ENCODE data around the gene FXYD6.
"Not testable (repeated sequence)": the region's sequence is repeated elsewhere in the genome, so short reads cannot be mapped to it uniquely, and the experiment has no call there.

The FXYD6 gene

DNA sequence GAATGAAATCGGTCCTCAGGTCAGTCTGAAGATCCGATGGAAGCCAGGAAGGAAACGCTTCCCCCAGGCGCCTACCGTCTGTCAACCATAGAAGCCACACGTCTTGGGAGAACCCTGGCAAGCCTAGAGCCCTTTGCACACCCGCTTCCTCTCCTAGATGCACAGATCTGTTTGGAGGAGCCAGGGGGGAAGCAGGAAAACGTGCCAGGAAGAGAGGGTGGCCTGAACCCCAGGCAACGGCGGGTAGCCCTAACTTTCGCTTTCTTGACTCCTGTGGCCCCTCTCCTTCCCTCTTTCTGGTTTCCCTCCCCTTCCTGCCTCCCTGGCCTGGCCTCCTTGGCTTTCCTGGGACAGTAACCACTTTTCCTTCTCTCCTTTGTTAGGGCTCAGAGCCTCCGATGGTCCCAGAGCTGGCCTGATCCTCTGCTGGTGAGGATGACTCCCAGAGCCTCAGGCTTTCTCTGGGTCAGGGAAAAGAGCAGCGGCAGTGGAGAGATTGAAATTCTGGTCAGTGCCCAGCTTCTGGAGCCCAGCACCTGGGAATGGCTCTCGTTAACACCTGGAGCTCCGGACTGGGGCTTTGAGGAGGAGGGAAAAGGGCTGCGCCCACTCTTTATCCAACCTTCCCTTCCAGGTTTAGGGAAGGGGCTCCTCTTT is 2.1 kb downstream of the FXYD6 start:
- TF ChIP-seq POLR2A (IDR thresholded peaks at IDR 0.05; ENCODE audit: low read length) (no peak), GATA1 (IDR thresholded peaks at IDR 0.05; ENCODE audit: low read depth, low read length) (no peak)
- no peak for DNase-seq

DNA sequence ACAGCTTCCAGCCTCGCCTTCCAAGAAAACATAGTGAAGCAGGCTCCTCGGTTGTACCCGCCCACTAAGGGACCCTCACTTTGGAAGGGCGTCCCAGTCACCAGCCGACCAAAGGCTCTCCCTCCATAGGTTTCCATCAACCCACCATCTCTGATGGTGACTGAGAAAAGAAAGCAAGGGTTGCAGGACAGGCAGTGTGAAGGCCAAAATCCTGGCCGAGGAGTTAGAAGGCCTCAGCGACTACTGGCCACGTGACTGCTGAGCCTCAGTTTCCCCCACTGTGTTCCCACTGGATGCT is 2.7 kb downstream of the FXYD6 start:
- TF ChIP-seq POLR2A (IDR thresholded peaks at IDR 0.05; ENCODE audit: low read length), result no peak
- TF ChIP-seq GATA1 (IDR thresholded peaks at IDR 0.05; ENCODE audit: low read depth, low read length), result no peak
- no peak for DNase-seq

DNA sequence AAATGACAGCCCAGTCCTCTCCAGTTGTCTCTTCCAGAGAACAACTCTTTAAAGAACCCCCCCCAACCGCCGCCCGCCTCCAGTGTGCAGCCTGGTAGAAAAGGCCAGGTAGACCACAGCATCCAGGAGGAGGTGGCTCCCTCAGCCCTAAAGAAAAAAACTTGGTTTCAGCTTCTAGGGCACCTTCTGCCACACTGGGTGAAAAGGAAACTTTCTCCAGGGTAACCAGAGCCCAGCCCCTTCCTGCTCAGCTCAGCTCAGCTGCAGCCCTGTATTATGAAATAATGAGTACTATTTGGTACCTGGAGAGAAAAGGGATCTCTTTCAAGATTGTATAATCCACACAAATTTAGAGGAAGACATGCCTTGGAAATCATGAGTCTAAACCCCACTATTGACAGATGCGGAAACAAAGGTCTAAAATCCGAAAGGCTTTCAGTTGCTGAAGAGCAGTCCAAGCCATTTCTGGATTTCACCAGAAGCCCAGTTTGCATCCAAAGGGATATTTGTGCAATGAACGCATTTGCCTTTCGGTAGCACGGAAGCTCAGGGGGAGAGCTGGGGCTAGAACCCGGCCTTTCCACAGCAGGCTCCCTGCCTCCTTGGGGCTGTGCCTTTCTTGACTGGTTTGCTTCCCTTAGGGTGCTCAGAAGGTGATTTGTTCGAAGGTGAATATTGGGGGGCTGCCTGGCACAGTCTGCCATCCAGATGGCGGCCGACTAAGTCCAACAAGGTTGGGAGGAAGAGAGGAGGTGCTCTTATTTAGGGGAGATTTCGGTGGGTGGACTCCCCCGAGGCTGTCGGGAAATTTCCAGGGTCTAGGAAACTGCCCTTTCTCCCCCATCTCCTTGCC is 3.3 kb downstream of the FXYD6 start:
- TF ChIP-seq POLR2A (IDR thresholded peaks at IDR 0.05; ENCODE audit: low read length), result no peak
- TF ChIP-seq GATA1 (IDR thresholded peaks at IDR 0.05; ENCODE audit: low read depth, low read length), result no peak
- DNase-seq, result no peak

DNA sequence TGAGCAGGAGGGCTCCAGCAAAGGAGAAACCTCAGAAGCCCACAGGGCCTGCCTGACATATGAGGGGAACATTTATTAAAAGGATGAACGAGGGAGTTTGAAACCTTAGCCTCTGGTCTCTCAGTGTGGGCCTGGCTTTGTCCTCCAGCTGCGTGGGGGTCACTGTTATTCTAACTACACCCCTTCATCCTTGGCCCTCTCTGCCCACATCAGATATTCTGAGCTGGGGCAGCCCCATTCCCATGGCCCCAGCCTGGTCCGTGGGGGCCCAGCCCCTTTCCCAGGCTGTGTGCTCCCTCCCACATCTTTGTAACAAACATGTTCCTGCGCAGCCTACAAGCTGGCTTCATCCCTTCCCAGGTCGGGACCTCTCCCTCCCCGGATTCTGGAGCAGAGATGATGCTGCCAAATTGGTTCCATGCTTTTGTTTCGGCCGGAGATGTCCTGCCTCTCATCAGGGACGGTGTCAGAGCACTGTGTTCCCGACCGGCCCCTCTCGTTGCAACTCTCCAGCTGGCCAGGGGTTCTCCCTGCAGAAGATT is 4.0 kb downstream of the FXYD6 start:
- no peak for DNase-seq
- no peak for TF ChIP-seq GATA1 (IDR thresholded peaks at IDR 0.05; ENCODE audit: low read depth, low read length)

DNA sequence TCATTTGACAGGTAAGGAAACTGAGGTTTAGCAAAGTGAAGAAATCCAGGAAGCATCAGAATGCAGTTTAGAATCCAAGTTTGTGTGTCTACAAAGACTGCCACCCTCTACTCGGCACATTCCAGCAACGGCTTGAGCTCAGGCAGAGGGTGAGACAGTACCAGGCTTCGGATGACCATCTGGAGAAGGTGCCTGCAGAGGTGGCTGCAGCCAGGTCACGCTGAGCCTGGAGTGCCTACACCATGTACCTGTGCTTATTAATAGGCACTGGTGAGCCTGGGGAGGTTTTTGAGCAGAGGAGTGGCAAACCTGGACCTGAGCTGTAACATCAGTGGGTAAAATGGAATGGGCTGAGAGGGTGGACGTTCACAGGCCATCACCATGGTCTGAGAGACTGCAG is 4.7 kb downstream of the FXYD6 start:
- DNase-seq, result no peak
- TF ChIP-seq GATA1 (IDR thresholded peaks at IDR 0.05; ENCODE audit: low read depth, low read length), result no peak
- no peak for TF ChIP-seq POLR2A (IDR thresholded peaks at IDR 0.05; ENCODE audit: low read length)

DNA sequence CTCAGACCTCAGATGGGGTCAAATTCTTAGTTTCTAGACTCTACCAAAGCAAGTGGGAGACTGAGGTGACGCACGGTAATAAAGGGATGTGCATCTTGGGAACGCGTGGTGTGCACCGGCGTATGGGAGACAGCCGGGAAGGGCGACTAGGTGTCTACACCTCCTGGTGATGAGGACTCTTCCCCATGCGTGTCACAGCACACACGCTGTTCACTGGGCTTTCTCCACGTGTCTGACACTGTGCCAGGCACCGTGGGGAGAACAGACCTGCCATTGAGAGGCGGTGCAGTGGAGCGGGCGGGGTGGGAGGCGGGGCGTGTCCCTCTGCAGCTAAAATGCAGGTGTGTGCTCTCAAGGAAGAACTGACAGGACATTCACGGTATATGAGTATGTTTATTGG is 5.3 kb downstream of the FXYD6 start:
- DNase-seq, result no peak
- TF ChIP-seq GATA1 (IDR thresholded peaks at IDR 0.05; ENCODE audit: low read depth, low read length) (no peak), POLR2A (IDR thresholded peaks at IDR 0.05; ENCODE audit: low read length) (no peak)

DNA sequence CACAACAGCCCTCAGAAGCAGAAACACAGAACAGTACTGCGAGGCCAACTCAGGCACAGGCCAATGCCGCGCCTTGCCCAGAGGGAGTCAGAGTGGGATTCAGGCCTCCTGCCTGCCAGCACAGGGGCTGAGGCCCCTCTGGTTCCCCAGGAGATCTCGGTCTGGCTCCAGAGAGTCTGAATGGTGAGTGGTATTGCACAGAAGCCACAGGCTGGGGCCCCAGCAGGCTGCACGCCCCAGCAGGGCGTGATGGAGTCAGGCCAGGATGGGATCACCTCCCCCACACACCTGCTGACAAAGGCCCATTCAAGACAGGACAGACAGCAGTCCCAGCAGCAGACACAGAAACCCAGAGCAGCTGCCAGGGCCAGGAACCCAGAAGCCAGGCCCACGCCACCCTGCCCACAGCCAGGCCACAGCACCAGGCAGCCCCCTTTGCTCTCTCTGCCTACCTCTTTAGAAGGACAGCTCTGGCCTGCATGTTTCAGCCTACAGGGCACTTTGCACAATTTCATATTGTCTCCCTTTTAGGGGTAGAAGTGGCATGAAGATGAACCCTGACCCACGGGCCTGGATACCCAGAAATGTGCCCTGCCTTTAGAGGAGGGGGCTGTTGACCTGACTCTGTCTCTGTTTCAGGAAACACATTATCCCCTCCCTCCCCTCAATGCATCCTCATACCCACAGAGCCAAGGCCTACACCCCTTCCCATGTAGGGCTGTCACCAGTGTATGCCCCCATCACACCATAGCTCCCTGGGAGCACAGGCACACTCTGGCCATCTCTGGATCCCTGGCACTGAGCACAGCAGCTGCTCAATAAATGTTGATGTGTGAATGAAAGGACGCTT is 6.1 kb downstream of the FXYD6 start:
- DNase-seq, result no peak
- no peak for TF ChIP-seq GATA1 (IDR thresholded peaks at IDR 0.05; ENCODE audit: low read depth, low read length)
- no peak for TF ChIP-seq POLR2A (IDR thresholded peaks at IDR 0.05; ENCODE audit: low read length)

DNA sequence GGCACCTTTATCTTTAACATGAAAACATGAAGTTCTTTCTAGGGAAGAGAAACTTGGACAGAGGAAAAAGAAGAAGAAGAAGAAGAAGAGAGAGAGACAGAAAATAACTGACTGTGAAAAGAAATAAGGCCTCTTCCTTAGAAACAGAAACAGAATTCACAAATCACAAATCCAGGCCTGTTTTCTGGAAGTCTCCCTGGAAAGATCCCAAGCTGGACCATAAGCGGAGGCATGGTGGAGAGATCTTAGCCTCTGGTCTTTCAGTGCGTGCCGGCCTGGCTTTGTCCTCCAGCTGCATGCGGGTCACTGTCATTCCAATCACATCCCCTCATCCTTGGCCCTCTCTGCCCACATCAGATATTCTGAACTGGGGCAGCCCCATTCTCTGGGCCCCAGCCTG is 6.9 kb downstream of the FXYD6 start:
- no peak for TF ChIP-seq POLR2A (IDR thresholded peaks at IDR 0.05; ENCODE audit: low read length)
- no peak for TF ChIP-seq GATA1 (IDR thresholded peaks at IDR 0.05; ENCODE audit: low read depth, low read length)
- DNase-seq, result no peak

DNA sequence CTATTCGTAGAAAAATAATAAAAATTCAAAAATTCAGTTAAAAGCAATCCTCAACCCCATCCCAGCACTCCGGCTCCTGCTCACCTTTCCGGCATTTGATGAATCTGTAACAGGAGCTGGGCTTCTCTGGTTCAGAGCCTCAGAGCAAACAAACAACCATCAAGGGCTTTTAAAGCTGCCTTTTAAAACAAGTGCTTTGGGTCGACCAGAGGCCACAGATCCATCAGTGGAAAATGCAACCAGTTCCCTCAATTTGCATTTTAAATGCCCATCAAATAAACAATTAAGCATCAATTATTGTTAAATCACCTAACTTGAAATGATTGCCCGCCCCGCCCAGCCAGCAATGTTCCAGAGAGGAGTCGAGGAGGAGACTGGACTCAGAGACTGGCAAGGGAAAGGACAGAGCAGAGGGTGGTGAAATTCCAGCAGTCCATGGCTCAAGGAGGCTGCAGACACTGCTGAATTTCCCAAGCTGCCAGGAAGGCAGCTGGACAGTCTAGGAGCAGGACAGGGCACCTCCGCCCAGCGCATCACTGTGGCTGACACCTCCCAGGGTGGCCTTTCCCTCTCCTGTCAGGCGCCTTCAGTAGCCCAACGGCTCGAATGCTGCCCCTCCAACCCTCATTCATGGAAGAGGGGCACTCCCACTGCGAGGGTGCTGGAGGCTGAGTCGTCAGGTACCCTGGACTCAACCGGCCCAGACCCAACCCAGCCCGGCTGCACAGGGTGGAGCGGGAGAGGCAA is 7.5 kb downstream of the FXYD6 start:
- TF ChIP-seq POLR2A (IDR thresholded peaks at IDR 0.05; ENCODE audit: low read length) (no peak), GATA1 (IDR thresholded peaks at IDR 0.05; ENCODE audit: low read depth, low read length) (no peak)
- no peak for DNase-seq

DNA sequence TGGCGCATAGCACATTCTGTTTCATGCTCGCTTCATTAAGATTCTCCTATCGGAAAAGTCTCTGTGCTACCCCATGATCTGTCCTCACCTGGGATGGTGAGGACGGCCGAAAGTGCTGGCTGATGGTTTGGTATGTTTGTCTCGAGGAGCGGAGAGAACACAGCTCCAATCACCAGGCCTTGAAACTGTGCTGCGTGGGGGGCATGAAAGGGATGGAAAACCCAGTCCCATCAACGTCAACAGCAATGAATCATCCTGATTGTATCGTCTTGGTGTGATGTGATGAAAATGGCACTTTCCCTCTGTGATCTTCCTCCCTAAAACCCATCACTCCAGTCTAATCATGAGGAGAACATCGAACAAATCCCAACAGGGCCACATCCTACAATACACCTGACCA is 8.4 kb downstream of the FXYD6 start:
- no peak for DNase-seq
- no peak for TF ChIP-seq POLR2A (IDR thresholded peaks at IDR 0.05; ENCODE audit: low read length)
- TF ChIP-seq GATA1 (IDR thresholded peaks at IDR 0.05; ENCODE audit: low read depth, low read length), result no peak

DNA sequence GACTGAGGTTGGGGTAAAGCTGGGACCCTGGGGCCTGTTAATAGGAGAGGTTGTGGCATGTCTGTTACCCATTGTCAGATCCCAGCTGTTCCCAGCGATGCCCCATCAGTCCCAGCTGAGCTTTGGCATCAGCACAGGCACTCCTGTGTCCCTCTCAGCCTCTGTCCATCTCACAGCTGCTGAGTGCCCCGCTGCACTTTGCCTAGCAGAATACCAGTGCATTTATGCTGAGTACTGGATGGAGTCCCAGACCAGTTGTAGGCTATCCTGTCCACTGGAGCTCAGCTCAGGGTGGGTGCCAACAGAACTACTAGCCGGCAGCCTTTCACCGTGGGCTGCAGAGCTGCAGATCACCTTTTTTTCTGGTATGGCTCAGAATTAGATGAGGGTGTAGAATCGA is 9.9 kb downstream of the FXYD6 start:
- no peak for DNase-seq
- no peak for TF ChIP-seq POLR2A (IDR thresholded peaks at IDR 0.05; ENCODE audit: low read length)

DNA sequence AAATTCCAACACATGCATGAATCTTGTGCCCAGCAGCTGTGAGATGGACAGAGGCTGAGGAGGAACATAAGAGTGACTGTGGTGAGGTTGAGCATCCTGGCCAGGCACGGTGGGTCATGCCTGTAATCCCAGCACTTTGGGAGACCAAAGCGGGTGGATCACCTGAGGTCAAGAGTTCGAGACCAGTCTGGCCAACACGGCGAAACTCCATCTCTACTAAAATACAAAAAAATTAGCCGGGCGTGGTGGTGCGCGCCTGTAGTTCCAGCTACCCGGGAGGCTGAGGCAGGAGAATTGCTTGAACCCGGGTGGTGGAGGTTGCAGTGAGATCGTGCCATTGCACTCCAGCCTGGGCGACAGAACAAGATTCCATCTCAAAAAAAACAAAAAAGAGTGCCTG is 10.9 kb downstream of the FXYD6 start:
- not testable (repeated sequence) for DNase-seq

DNA sequence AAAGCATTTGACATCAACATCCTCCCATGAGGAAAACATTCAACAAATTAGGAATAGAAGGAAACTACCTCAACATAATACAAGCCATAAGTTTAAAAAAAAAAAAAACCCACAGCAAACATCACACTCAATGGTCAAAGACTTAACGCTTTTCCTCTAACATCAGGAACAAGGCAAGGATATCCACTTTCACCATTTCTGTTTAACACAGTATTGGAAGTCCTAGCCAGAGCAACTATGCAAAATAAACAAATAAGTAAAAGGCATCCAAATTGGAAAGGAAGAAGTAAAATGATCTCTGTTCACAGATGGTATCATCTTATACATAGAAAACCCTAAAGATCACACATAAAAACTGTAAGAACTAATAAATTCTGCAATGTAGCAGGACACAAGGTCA is 13.1 kb downstream of the FXYD6 start:
- DNase-seq, result no peak
- no peak for TF ChIP-seq GATA1 (IDR thresholded peaks at IDR 0.05; ENCODE audit: low read depth, low read length)
- no peak for TF ChIP-seq POLR2A (IDR thresholded peaks at IDR 0.05; ENCODE audit: low read length)

DNA sequence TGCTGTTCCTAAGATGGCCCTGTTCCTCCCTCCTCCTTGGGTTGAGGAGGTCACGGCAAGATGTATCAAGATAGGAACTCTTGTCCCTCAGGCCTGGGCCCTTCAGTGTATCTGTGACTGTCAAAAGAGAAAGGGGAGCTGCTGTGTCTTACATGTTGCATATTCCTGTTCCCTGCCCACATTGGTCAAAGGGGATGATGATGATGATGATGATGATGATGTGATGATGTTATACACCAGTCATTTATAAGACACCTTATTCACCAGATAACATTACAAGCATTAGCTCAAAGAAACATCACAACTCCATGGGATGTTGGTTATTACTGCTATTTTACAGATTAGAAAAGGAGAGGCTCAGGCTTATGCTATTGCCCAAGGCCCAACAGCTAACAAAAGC is 13.7 kb downstream of the FXYD6 start:
- TF ChIP-seq GATA1 (IDR thresholded peaks at IDR 0.05; ENCODE audit: low read depth, low read length), result no peak
- TF ChIP-seq POLR2A (IDR thresholded peaks at IDR 0.05; ENCODE audit: low read length), result no peak
- no peak for DNase-seq

Measured in erythroblast (primary cell).